Activated CD4-positive, alpha-beta T cell treated with anti-CD3 and anti-CD28 coated beads, Interleukin-2, Interleukin-4, amounts not matched to agents 100 ng/mL and 50 ng/mL, durations not matched to agents 16 hours and 8 hours (primary cell): ENCODE measurements around the gene TBL1X.
"Not testable (repeated sequence)": the region's sequence is repeated elsewhere in the genome, so short reads cannot be mapped to it uniquely, and the experiment has no call there.

Experiments used
- DNase-seq: peaks from one replicate; pipeline ENCODE4 v3.0.0-alpha.2; 2020; ENCODE audit warnings: low spot score

TBL1X gene

DNA sequence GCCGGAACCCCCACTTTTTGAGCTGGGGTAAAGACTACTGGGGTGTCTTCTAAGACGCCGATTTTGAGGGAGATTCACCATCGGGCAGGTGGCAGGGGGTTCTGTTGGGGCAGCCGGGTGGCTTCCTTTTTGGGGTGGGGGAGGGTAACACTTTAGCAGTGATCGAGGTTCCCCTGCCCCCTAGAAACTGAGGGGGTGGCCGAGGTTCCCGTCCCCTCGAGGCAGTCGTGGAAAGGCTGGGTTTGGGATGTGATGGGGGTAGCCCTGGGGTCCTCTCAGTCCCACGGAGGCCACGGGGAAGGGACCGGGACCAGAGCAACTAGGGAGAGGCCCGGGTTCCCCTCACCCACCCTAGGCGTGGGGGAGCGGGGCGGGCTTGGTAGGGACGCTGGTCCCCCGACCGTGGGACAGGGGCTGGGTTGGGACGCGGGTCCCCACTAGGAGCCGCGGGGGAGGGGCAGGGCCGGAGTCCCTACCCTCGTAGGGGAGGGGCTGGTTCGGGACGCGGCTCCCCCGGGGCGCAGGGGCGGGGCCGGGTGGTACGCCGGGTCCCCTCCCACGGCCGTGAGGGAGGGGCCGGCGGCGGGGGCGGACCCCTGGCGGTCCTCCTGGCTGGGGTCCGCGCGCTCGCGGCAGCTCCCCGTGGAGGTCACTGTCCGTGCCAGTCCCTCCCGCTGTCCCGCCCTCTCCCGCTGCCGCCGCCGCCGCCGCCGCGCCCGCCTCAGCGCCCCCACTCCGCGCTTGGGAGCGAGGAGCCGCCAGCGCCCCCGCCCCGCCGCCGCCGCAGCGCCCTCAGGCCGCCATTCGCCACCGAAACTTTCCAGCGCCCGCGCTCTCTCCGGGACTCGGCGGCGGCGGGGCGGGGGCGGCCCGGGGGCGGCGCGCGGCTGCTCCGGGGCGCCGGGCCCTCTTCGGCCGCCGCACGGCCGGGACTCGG is at the start of gene TBL1X:
TSS of gene TBL1X (plus strand) at position 624 of the 937 bp plus-strand sequence. CDS start 188,529 bp downstream, outside the sequence.
- peak; percentile 64 for DNase-seq

GRCh38 chrX:9416562-9417348 is 48.1 kb upstream of the TBL1X start:
- DNase-seq, result no peak

DNA sequence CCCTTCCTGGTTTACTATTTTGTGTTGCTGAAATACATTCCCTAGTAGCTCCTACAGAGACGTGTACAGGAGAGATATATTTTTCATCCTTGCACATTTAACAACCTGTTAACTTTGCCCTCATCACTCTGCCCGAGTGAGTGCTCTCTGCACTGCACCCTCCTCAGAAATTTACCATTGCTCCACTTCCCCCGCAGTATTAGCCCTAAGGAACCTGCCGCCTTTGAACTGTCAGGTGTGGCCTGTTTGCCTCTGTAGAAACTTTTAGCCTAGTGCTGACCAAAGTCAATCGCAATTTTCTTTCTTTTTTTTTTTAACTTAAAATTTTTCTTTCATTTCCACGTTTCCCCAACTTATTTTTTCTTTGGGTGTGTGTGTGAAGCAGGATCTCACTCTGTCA is 46.6 kb upstream of the TBL1X start:
- DNase-seq, result no peak

- no peak for DNase-seq
Measured at GRCh38 chrX:9420275-9421265, 44.3 kb upstream of the TBL1X start.

DNA sequence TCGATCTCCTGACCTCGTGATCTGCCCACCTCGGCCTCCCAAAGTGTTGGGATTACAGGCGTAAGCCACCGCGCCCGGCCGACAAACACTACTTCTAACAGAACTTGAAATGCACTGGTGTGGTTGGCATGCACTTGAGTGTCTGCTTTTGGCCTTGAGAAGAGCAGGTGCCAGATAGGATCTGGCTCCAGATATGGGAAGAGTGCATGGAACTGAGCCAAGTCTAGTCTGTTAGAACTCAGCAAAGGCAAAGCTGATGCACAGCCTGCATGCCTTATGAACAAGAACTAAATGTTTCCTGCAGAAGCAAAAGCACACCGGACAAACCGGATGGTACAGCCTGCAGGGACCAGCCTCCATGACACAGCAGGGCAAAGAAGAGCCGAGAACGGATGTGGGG is 35.1 kb upstream of the TBL1X start:
- no peak for DNase-seq

DNA sequence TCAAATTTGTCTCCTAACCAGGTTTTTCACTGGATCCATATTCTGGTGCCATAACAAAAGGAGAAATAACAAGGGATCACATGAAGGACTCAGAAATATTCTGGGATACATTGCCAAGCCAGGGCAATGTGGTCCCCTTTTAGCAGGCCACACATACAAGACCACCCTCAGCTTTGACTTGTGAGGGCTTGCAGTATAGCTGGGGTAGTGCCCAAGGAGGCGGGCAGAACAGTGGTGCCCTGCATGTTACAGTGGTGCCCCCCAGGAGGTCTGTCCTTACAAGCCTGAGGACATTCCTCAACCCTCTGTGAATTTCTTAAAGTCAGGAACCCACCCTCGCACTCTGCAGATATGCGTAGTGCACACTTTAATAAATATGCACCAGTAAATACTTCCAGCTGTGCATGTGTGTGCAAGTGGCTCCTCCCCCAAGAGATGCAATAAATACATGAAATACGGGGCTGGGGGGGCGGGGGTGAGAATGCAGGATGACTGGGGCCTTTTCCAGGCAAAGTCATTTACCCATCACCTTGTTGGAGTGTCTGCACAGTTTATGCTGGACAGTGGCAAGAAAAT is 34.4 kb upstream of the TBL1X start:
- no peak for DNase-seq

GRCh38 chrX:9431281-9431680 is 33.6 kb upstream of the TBL1X start:
- DNase-seq, result no peak

- no peak for DNase-seq
Measured at GRCh38 chrX:9433596-9433995, 31.3 kb upstream of the TBL1X start.

DNA sequence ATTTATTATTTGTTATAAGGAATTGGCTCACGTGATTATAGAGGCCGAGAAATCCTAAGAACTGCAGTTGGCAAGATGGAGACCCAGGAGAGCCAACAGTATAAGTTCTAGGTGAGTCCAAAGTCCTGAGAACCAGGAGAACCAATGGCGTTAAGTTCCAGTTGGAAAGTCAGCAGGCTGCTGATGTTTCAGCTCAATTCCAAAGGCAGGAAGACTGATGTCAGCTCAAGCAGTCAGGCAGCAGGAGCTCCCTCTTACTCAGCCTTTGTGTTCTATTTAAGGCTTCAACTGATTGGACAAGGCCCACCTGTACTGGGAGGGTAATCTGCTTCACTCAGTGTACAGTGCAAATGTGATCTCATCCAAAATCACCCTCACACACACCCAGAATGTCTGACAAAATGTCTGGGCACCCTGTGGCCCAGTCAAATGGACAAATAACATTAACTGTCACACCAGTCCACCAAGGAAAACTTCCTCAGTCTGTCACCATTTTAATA is 30.8 kb upstream of the TBL1X start:
- DNase-seq, result no peak

GRCh38 chrX:9435086-9435485 is 29.8 kb upstream of the TBL1X start:
- not testable (repeated sequence) for DNase-seq

GRCh38 chrX:9436812-9437211 is 28.0 kb upstream of the TBL1X start:
- DNase-seq, result no peak

DNA sequence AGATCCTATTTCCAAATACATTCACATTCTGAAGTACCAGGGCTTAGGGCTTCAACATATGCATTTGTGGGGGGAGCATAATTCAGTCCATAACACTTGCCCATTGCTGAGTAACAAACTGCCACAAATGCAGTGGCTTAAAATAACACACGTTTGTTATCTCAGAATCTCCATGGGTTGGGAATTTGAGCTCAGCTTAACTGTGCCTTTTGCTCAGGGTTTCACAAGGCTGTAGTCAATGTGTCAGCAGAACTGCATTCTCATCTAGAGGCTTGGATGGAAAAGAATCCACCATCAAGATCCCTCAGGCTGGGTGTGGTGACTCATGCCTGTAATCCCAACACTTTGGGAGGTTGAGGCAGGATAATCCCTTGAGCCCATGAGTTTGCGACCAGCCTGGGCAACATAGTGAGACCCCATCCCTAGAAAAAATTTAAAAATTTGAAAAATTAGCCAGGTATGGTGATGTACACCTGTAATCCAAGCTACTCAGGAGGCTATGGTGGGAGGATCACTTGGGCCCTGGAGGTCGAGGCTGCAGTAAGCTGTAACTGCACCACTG is 25.8 kb upstream of the TBL1X start:
- DNase-seq, result no peak

GRCh38 chrX:9440116-9440844 is 24.6 kb upstream of the TBL1X start:
- DNase-seq, result no peak

GRCh38 chrX:9442056-9442455 is 22.8 kb upstream of the TBL1X start:
- DNase-seq, result no peak

DNA sequence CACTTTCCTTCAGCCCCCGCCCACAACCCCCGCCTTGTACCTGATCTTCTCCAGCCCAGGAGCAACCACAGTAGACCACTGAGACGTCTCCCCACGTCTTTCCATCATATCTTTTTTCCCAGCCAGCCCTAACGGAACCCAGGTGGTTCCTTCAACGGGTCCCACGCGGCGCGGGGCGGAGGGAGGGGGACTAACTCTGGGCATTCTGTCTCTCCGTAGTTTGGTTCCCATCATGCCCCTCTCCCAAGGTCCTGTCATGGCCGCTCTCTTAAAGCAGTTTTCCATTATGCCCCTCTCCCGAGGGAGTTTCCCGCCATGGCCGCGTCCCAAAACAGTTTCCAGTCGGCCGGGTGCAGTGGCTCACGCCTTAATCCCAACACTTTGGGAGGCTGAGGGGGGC is 21.5 kb upstream of the TBL1X start:
- DNase-seq, result no peak

DNA sequence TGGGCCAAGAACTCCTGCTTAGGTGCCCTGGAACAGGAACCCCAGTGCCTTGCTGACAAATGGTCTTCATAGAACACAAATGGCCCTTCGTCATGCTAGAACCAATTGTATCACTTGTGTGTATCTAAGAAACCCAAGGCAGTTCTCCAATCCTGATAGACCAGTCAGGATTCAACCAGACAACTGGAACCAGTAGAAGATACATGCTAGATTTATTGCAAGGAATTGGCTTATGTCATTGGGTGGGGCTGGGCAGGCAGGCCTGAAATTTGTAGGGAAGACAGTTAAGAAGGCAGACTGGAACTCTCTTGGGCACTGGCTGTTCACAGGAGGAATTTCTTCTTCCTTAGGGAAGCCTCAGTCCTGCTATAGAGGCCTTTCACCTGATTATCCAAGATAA is 17.0 kb upstream of the TBL1X start:
- DNase-seq, result no peak

- DNase-seq, result peak; percentile 75
Measured at GRCh38 chrX:9456250-9457074, 8.4 kb upstream of the TBL1X start.

- not testable (repeated sequence) for DNase-seq
Measured at GRCh38 chrX:9458034-9458433, 6.8 kb upstream of the TBL1X start.

- no peak for DNase-seq
Measured at GRCh38 chrX:9458516-9459078, 6.3 kb upstream of the TBL1X start.
